Measurements from ENCODE around the gene CASQ1. TPM values are rescaled to one million over a fixed set of nuclear protein-coding genes. Genes with fewer than 3 reads are reported as not detected.

CASQ1 gene
- total RNA-seq, 1 donor: 0.18 TPM

DNA sequence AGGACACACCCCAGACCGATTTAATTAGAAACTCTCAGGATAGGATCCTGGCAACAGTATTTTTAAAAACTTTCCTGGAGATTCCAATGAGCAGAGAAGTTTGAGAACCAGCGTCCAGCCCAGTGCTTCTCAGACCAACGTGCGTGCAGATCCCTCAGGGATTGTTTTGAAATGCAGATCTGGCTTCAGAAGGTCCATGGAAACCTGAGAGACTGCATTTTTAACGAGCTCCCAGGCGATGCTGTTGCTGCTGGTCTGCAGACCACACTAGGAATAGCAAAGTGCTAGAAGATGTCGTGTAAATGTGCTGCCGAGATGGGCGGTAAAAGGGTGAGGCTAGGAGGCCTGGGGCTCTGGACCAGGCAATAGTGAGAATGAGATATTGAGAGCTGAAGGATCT, 18.4 kb upstream of the CASQ1 start:
- H3K4me3 ChIP-seq (ENCODE audit: low read depth, low read length): no peak overlapping the region
- TF ChIP-seq, protein P1, sequence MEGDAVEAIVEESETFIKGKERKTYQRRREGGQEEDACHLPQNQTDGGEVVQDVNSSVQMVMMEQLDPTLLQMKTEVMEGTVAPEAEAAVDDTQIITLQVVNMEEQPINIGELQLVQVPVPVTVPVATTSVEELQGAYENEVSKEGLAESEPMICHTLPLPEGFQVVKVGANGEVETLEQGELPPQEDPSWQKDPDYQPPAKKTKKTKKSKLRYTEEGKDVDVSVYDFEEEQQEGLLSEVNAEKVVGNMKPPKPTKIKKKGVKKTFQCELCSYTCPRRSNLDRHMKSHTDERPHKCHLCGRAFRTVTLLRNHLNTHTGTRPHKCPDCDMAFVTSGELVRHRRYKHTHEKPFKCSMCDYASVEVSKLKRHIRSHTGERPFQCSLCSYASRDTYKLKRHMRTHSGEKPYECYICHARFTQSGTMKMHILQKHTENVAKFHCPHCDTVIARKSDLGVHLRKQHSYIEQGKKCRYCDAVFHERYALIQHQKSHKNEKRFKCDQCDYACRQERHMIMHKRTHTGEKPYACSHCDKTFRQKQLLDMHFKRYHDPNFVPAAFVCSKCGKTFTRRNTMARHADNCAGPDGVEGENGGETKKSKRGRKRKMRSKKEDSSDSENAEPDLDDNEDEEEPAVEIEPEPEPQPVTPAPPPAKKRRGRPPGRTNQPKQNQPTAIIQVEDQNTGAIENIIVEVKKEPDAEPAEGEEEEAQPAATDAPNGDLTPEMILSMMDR (IDR thresholded peaks at IDR 0.05; ENCODE audit: insufficient read depth, low read length): no peak
- peak; percentile 15 for DNase-seq (ENCODE audit: low read depth)

DNA sequence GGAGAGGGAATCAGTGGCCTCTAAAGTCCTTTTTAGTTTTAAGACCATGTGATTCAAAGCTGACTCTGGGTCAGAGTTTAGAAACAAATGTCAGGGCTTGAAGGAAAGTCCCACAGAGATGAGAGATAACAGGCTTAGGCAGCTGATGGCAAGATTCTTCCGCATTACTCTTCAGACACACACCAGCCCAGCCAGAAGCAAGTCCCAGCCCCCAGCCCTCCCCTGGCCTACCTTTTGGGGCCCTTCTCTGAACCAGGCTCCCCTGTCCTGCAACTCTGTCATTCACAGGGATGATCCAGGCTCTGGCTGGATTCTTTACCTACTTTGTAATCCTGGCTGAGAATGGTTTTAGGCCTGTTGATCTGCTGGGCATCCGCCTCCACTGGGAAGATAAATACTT, 13.1 kb upstream of the CASQ1 start:
- TF ChIP-seq, protein P1 (IDR thresholded peaks at IDR 0.05; ENCODE audit: insufficient read depth, low read length): no peak
- H3K4me3 ChIP-seq (ENCODE audit: low read depth, low read length): no peak overlapping the region
- DNase-seq (ENCODE audit: low read depth): no peak

DNA sequence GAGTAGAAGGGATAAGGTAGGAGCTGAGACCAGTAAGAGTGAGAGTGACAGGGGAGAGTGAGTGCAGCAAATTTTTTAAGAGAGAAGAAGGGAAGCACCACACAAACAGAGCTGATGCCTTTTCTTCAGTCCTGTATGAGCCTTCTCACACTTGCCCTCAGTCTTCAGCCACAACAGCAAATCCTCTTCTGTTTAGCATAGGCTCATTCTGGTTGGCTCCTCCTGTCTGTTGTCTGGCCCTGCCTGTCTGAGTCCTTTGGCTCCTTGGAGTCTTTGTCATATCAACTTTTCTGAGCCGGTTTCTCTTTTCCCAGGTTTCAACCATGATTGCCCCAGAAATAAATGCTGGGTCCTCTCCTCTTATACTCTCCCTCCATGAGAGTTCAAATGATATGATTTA, 12.7 kb upstream of the CASQ1 start:
- TF ChIP-seq, protein P1 (IDR thresholded peaks at IDR 0.05; ENCODE audit: insufficient read depth, low read length): no peak
- H3K4me3 ChIP-seq (ENCODE audit: low read depth, low read length): no peak overlapping the region
- DNase-seq (ENCODE audit: low read depth): no peak

DNA sequence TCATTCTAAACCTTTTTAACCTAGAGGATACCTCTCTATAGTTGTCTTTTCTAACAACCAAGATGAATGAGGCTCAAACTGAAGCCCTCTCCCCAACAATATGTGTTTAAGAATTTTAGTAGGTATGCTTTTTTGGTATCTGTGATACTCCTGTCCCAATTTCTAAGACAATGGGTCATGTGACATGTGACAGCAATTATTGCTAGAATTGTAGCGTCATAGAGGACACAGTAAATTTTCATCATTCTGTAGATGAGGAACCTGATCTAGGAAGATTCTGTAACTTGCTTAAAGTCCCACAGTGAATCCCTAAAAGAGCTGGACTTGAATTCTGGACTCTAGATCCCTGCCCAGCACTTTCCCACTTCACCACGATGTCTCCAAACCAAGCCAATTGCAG, 11.6 kb upstream of the CASQ1 start:
- no peak overlapping the region for H3K4me3 ChIP-seq (ENCODE audit: low read depth, low read length)
- DNase-seq (ENCODE audit: low read depth): no peak
- TF ChIP-seq, protein P1 (IDR thresholded peaks at IDR 0.05; ENCODE audit: insufficient read depth, low read length): no peak

DNA sequence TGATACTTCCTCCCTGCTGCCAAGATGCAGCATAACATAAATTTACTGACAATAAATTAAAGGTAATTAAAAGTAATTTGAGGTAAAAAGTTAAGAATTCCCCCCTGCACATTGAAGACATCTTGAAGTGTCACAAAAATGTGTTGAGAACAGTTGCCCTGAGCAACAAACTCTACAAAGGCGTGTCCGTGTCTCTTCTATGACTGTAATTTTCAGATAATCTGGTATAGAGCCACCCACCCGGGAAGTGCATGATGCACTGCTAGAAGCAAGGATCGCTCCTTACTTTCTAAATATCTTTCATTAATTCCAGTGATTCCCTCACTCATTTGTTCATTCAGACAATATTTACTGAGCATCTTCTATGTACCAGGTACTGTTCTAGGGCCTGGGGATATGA, 11.0 kb upstream of the CASQ1 start:
- TF ChIP-seq, protein P1 (IDR thresholded peaks at IDR 0.05; ENCODE audit: insufficient read depth, low read length): no peak
- no peak for DNase-seq (ENCODE audit: low read depth)

DNA sequence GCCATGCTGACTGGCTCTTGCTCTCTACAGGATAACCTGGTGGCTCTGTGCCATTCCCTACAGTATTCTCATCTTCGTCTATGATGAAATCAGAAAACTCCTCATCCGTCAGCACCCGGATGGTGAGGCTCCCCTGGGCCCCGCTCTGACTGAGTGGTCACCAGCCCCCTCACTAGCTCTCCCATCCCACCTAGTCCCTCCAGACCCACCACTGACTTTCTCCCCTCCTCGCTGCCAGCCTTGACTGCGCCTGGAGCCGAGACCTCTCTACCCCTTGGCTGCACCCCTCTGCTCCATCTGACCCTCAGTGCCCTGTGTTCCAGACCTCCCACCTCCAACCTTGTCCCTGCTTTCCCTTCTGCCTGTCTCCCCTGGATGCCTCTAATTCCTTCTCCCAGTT, 4.1 kb upstream of the CASQ1 start:
- TF ChIP-seq, protein P1 (IDR thresholded peaks at IDR 0.05; ENCODE audit: insufficient read depth, low read length): no peak
- H3K4me3 ChIP-seq (ENCODE audit: low read depth, low read length): no peak overlapping the region
- no peak for DNase-seq (ENCODE audit: low read depth)

More for the DNA sequence above, 11.0 kb upstream of the CASQ1 start:
- H3K4me3 ChIP-seq (ENCODE audit: low read depth, low read length): no peak overlapping the region

DNA sequence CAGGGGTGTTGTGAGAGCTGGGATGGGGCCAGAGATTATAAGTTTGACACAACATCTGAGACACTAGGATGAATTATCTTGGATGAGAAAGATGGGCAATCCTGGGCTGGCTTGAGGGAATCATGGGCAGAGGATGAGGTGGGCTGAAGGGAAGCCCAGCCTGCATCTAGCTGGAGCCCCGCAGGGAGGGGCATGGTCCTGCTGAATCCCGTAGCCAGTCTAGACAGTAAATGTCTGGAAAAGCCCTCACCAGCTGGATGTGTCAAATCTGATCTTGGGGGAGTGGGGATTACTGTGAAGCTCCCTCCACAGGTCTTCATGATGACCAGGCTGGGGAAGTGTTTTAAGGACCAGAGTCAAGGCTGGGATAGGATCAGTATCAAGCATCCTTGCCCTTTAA, 3.6 kb upstream of the CASQ1 start:
- no peak overlapping the region for H3K4me3 ChIP-seq (ENCODE audit: low read depth, low read length)
- TF ChIP-seq, protein P1 (IDR thresholded peaks at IDR 0.05; ENCODE audit: insufficient read depth, low read length): no peak
- no peak for DNase-seq (ENCODE audit: low read depth)
